Activated T-helper 1 cell treated with anti-CD3 and anti-CD28 coated beads, Interleukin-12 subunit alpha, Interleukin-12 subunit beta, Interleukin-2, Interleukin-4 antibody, amounts not matched to agents 30 ng/mL and 10 ng/mL and 1 ng/mL, durations not matched to agents 14 hours and 24 hours and 36 hours (primary cell): Measurements from ENCODE around the gene STIM1. TPM values are rescaled to one million over a fixed set of nuclear protein-coding genes. Genes with fewer than 3 reads are reported as not detected.
A peak's percentile ranks its signal among the peaks of the same experiment; 100 is the strongest.

ENCODE experiments used
- DNase-seq: peaks from one replicate; pipeline ENCODE4 v3.0.0; 2021; ENCODE audit warnings: low spot score
- H3K27ac Mint-ChIP-seq: one replicate; pipeline ENCODE4 v1.8.0; 2021; ENCODE audit warnings: mild to moderate bottlenecking, mixed read lengths
- H3K27me3 Mint-ChIP-seq: one replicate; pipeline ENCODE4 v1.8.0; 2022; ENCODE audit warnings: mild to moderate bottlenecking, moderate library complexity, mixed read lengths; ENCODE audit not compliant: insufficient read depth
- H3K36me3 Mint-ChIP-seq: one replicate; pipeline ENCODE4 v1.8.0; 2021; ENCODE audit warnings: low read depth, mixed read lengths
- H3K4me1 Mint-ChIP-seq: one replicate; pipeline ENCODE4 v1.8.0; 2021; ENCODE audit warnings: low read depth, mixed read lengths
- H3K4me3 Mint-ChIP-seq: one replicate; pipeline ENCODE4 v1.8.0; 2021; ENCODE audit warnings: mild to moderate bottlenecking, moderate library complexity, mixed read lengths
- H3K9me3 Mint-ChIP-seq: one replicate; pipeline ENCODE4 v1.8.0; 2021; ENCODE audit warnings: mixed read lengths
- intact Hi-C: fragments of 100-400 bp; cut with micrococcal nuclease; formaldehyde crosslinking; loops from one replicate; pipeline ENCODE4 v1.15.1; 2024
- total RNA-seq: library from RNA; stranded (reverse); gene quantifications from 2 replicates; pipeline ENCODE4 v1.2.3, GENCODE V29; 2022

The STIM1 gene
- total RNA-seq, 1 donor from 2014 or later: 68.0 TPM

DNA sequence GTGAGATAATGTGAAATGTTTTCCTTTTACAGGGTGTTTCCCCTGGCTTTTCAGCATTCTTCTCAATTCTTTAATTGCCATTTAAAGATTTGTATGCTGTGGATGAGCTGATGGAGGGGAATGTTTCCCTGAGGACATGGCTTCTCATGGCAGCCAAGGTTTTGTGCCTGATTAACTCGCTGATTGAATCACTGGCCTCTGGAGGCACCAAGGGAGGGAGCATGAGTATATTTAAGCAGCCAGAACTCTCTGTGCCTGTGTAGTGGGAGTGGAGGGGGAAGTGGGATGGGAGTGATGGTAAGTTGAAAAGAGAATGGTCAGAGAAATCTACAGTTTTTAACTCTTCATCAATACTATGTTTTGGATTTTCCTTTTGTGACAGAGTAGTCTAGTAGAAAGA, 88.7 kb downstream of the STIM1 start:
- intact Hi-C loops: loop anchor here (5.0 to 10.0 kb wide), 2 partner anchors 113 to 569 kb away; partner anchors contain the start of gene ZNF195
- DNase-seq: no peak
- Mint-ChIP-seq H3K4me3 (no peak overlapping the region), H3K27ac (peak overlapping the region; percentile 10), H3K4me1 (peaks cover 91% of the 10 kb centered on the region), H3K27me3 (no peaks in the 10 kb centered on the region), H3K9me3 (no peaks in the 10 kb centered on the region), H3K36me3 (peaks cover 31% of the 10 kb centered on the region)

- H3K4me3 Mint-ChIP-seq: peak overlapping the region; percentile 74
- no peaks in the 10 kb centered on the region for H3K9me3 Mint-ChIP-seq
- H3K4me1 Mint-ChIP-seq: peaks cover 94% of the 10 kb centered on the region
- DNase-seq: no peak
- peak overlapping the region; percentile 91 for H3K27ac Mint-ChIP-seq
- intact Hi-C loops: loop anchor here (1.0 to 10.0 kb wide), 5 partner anchors 9 to 572 kb away; partner anchors contain the start of genes NUP98 and ZNF195
- no peaks in the 10 kb centered on the region for H3K27me3 Mint-ChIP-seq
- H3K36me3 Mint-ChIP-seq: peaks cover 25% of the 10 kb centered on the region
Observed at GRCh38 chr11:3946455-3947017, 91.1 kb downstream of the STIM1 start.

GRCh38 chr11:3947061-3947460, 91.6 kb downstream of the STIM1 start:
- peak; percentile 68 for DNase-seq
- H3K36me3 Mint-ChIP-seq: peaks cover 22% of the 10 kb centered on the region
- H3K27ac Mint-ChIP-seq: peak overlapping the region; percentile 91
- peak overlapping the region; percentile 74 for H3K4me3 Mint-ChIP-seq
- intact Hi-C loops: loop anchor here (1.0 to 10.0 kb wide), 5 partner anchors 8 to 572 kb away; partner anchors contain the start of genes NUP98 and ZNF195
- H3K4me1 Mint-ChIP-seq: peaks cover 94% of the 10 kb centered on the region
- H3K9me3 Mint-ChIP-seq: no peaks in the 10 kb centered on the region
- no peaks in the 10 kb centered on the region for H3K27me3 Mint-ChIP-seq

- intact Hi-C loops: loop anchor here (5.0 to 10.0 kb wide), 3 partner anchors 38 to 574 kb away; partner anchors contain the start of genes NUP98 and ZNF195
- DNase-seq: no peak
- peak overlapping the region; percentile 44 for H3K4me3 Mint-ChIP-seq
- peaks cover 2% of the 10 kb centered on the region for H3K9me3 Mint-ChIP-seq
- H3K4me1 Mint-ChIP-seq: peaks cover 93% of the 10 kb centered on the region
- peak overlapping the region; percentile 72 for H3K27ac Mint-ChIP-seq
- no peaks in the 10 kb centered on the region for H3K27me3 Mint-ChIP-seq
- H3K36me3 Mint-ChIP-seq: peaks cover 22% of the 10 kb centered on the region
Observed at GRCh38 chr11:3949125-3949524, 93.7 kb downstream of the STIM1 start.

- H3K4me3 Mint-ChIP-seq: peak overlapping the region; percentile 58
- no peak for DNase-seq
- H3K36me3 Mint-ChIP-seq: peaks cover 19% of the 10 kb centered on the region
- peaks cover 98% of the 10 kb centered on the region for H3K4me1 Mint-ChIP-seq
- H3K9me3 Mint-ChIP-seq: peaks cover 7% of the 10 kb centered on the region
- H3K27me3 Mint-ChIP-seq: no peaks in the 10 kb centered on the region
- intact Hi-C loops: no loop called here
- H3K27ac Mint-ChIP-seq: peak overlapping the region; percentile 88
Observed at GRCh38 chr11:3950996-3951660, 95.7 kb downstream of the STIM1 start.

- intact Hi-C loops: no loop called here
- Mint-ChIP-seq H3K27me3 (no peaks in the 10 kb centered on the region), H3K36me3 (peaks cover 12% of the 10 kb centered on the region), H3K4me3 (peak overlapping the region; percentile 52), H3K9me3 (peaks cover 7% of the 10 kb centered on the region), H3K4me1 (peaks cover 92% of the 10 kb centered on the region), H3K27ac (peak overlapping the region; percentile 89)
- no peak for DNase-seq
Observed at GRCh38 chr11:3952715-3953114, 97.3 kb downstream of the STIM1 start.

GRCh38 chr11:3953327-3953726, 97.9 kb downstream of the STIM1 start:
- Mint-ChIP-seq H3K9me3 (peaks cover 7% of the 10 kb centered on the region), H3K27ac (peak overlapping the region; percentile 89), H3K4me1 (peaks cover 85% of the 10 kb centered on the region), H3K4me3 (peak overlapping the region; percentile 16), H3K27me3 (no peaks in the 10 kb centered on the region), H3K36me3 (peaks cover 12% of the 10 kb centered on the region)
- no peak for DNase-seq
- intact Hi-C loops: no loop called here

GRCh38 chr11:3954448-3955298, 99.2 kb downstream of the STIM1 start:
- no peak for DNase-seq

DNA sequence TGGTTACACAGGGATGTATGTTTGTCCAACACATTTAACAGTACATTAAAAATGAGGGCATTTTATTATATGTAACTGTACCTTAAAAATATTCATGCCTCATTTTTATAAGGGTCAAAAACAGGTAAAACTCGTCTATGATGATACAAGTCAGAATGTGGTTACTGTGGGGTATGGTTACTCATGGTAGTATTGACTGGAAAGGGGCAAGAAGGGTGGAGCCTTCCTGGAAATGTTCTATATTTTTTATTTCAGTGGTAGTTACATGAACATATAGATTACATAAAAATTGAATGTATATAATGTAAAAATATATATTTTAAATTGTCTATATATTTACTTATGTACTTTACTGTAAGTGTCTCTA, 99.8 kb downstream of the STIM1 start:
- DNase-seq: no peak
- intact Hi-C loops: loop anchor here (1.0 to 2.0 kb wide), 3 partner anchors 8 to 50 kb away; no protein-coding TSS in a partner anchor
- peaks cover 13% of the 10 kb centered on the region for H3K36me3 Mint-ChIP-seq

More at GRCh38 chr11:3954448-3955298, 99.2 kb downstream of the STIM1 start:
- Mint-ChIP-seq H3K4me3 (peak overlapping the region; percentile 72), H3K4me1 (peaks cover 82% of the 10 kb centered on the region), H3K27me3 (no peaks in the 10 kb centered on the region), H3K27ac (peak overlapping the region; percentile 89), H3K36me3 (peaks cover 13% of the 10 kb centered on the region), H3K9me3 (peaks cover 7% of the 10 kb centered on the region)
- intact Hi-C loops: loop anchor here (1.0 to 2.0 kb wide), 4 partner anchors 7 to 50 kb away; no protein-coding TSS in a partner anchor

GRCh38 chr11:3956038-3956437, 100.6 kb downstream of the STIM1 start:
- peaks cover 13% of the 10 kb centered on the region for H3K36me3 Mint-ChIP-seq
- H3K27ac Mint-ChIP-seq: peak overlapping the region; percentile 41
- intact Hi-C loops: no loop called here
- H3K27me3 Mint-ChIP-seq: no peaks in the 10 kb centered on the region
- peaks cover 71% of the 10 kb centered on the region for H3K4me1 Mint-ChIP-seq
- peak overlapping the region; percentile 15 for H3K4me3 Mint-ChIP-seq
- peaks cover 7% of the 10 kb centered on the region for H3K9me3 Mint-ChIP-seq
- DNase-seq: no peak

More for the DNA sequence above, 99.8 kb downstream of the STIM1 start:
- no peaks in the 10 kb centered on the region for H3K27me3 Mint-ChIP-seq
- H3K27ac Mint-ChIP-seq: peak overlapping the region; percentile 89
- peaks cover 7% of the 10 kb centered on the region for H3K9me3 Mint-ChIP-seq
- peaks cover 76% of the 10 kb centered on the region for H3K4me1 Mint-ChIP-seq
- peak overlapping the region; percentile 67 for H3K4me3 Mint-ChIP-seq

GRCh38 chr11:3956748-3957147, 101.3 kb downstream of the STIM1 start:
- DNase-seq: no peak
- H3K9me3 Mint-ChIP-seq: peaks cover 7% of the 10 kb centered on the region
- H3K4me1 Mint-ChIP-seq: peaks cover 71% of the 10 kb centered on the region
- H3K27me3 Mint-ChIP-seq: no peaks in the 10 kb centered on the region
- H3K4me3 Mint-ChIP-seq: no peak overlapping the region
- peaks cover 13% of the 10 kb centered on the region for H3K36me3 Mint-ChIP-seq
- intact Hi-C loops: no loop called here
- no peak overlapping the region for H3K27ac Mint-ChIP-seq

DNA sequence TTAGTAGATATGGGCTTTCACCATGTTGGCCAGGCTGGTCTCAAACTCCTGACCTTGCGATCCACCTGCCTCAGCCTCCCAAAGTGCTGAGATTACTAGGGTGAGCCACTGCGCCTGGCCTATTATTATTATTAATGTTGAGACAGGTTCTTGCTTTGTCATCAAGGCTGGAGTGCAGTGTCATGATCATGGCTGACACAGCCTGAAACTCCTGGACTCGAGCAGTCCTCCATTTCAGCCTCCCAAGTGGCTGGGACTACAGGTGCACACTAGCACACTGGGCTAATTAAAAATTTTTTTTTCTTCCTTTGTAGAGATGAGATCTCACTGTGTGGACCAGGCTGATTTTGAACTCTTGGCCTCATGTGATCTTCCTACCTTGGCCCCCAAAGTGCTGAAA, 102.0 kb downstream of the STIM1 start:
- H3K27me3 Mint-ChIP-seq: no peaks in the 10 kb centered on the region
- H3K36me3 Mint-ChIP-seq: peaks cover 13% of the 10 kb centered on the region
- no peak overlapping the region for H3K27ac Mint-ChIP-seq
- no peak overlapping the region for H3K4me3 Mint-ChIP-seq
- H3K4me1 Mint-ChIP-seq: peaks cover 73% of the 10 kb centered on the region
- DNase-seq: no peak
- intact Hi-C loops: no loop called here
- peaks cover 7% of the 10 kb centered on the region for H3K9me3 Mint-ChIP-seq
